ENCODE data around the gene LGALS1.

- TF ChIP-seq CTCF (conservative IDR thresholded peaks at IDR 0.05; ENCODE audit: low read depth, low read length) = no peak
- no peak for TF ChIP-seq EZH2 (IDR thresholded peaks at IDR 0.05; ENCODE audit: low read length, unreplicated experiment)
Measured at GRCh38 chr22:37650463-37651136, 24.8 kb upstream of the LGALS1 start.
